GM12878 (cell line): ENCODE results near the gene ADISSP. TPM values are rescaled to one million over a fixed set of nuclear protein-coding genes. Genes with fewer than 3 reads are reported as not detected.

Source experiments
- ATAC-seq: fragments of 200-7000 bp; cut with Tn5 transposase; 3 replicates; pipeline ENCODE4 v1.9.1; 2020; ENCODE audit warnings: mild to moderate bottlenecking, moderate library complexity
- BruUV-seq: library from RNA; stranded (reverse); fragments of 400-500 nt; replicated peaks from 2 replicates; lab custom pipeline; 2021; lab: Mats Ljungman, UMichigan
- CTCF ChIA-PET: fragments of 300-600 bp; sonication (Branson Sonifier 250); formaldehyde crosslinking; extraction: SDS; loops from one replicate; lab custom pipeline; 2021; ENCODE audit warnings: inconsistent platforms; lab: Yijun Ruan, JAX
- POLR2A ChIA-PET: fragments of 350-600 bp; formaldehyde crosslinking; extraction: SDS; loops from one replicate; lab custom pipeline; 2021; ENCODE audit warnings: inconsistent platforms; lab: Charles Lee
- RAD21 ChIA-PET: fragments of 300-600 bp; sonication (Branson Sonifier 250); formaldehyde crosslinking; loops from one replicate; lab custom pipeline; 2023; ENCODE audit warnings: antibody characterized with exemption; ENCODE audit not compliant: unreplicated experiment; lab: Charles Lee
- SMC1A ChIA-PET: fragments of 300-600 bp; sonication (Branson Sonifier 250); formaldehyde crosslinking; loops from one replicate; lab custom pipeline; 2023; ENCODE audit not compliant: unreplicated experiment, uncharacterized antibody; lab: Charles Lee
- DNase-seq: peaks from one replicate; pipeline ENCODE4 v3.0.0-alpha.2; 2011; ENCODE audit warnings: low read depth, low spot score
- FAIRE-seq: peaks from 3 replicates; lab custom pipeline; 2011; peaks lifted over from hg19 to GRCh38; lab: Jason Lieb, UNC
- H2AFZ ChIP-seq: 2 replicates; pipeline ENCODE4 v1.6.0; 2011; ENCODE audit warnings: low read depth, low read length, control low read depth; ENCODE audit not compliant: control insufficient read depth
- H3K27ac ChIP-seq: 2 replicates; pipeline ENCODE4 v1.5.1; 2011; ENCODE audit warnings: control low read depth; ENCODE audit not compliant: control insufficient read depth, insufficient read depth
- H3K27me3 ChIP-seq, 2 experiments: replicated peaks in 1 of 2; 2 replicates each; pipeline versions ENCODE4 v1.6.0 to v1.6.1; 2011; ENCODE audit warnings: low read length in 1 of 2; ENCODE audit not compliant: control insufficient read depth in 2 of 2, insufficient read depth in 2 of 2
- H3K36me3 ChIP-seq, 2 experiments: 2 replicates each; pipeline ENCODE4 v1.5.1; 2011; ENCODE audit warnings: low read length in 1 of 2; ENCODE audit not compliant: control insufficient read depth in 2 of 2, insufficient read depth in 2 of 2
- H3K4me1 ChIP-seq: 2 replicates; pipeline ENCODE4 v1.6.1; 2011; ENCODE audit warnings: mild to moderate bottlenecking, low read length, moderate library complexity, mixed read lengths; ENCODE audit not compliant: control insufficient read depth, insufficient read depth
- H3K4me2 ChIP-seq: 2 replicates; pipeline ENCODE4 v1.6.0; 2011; ENCODE audit warnings: control low read depth; ENCODE audit not compliant: control insufficient read depth, insufficient read depth
- H3K4me3 ChIP-seq: fragments of 200-600 bp; sonication (generic); 2 replicates; pipeline ENCODE4 v1.5.1; 2016
- H3K79me2 ChIP-seq: 2 replicates; pipeline ENCODE4 v1.6.0; 2011; ENCODE audit warnings: low read length; ENCODE audit not compliant: control insufficient read depth, insufficient read depth
- H3K9ac ChIP-seq: 2 replicates; pipeline ENCODE4 v1.8.0; 2011; ENCODE audit warnings: low read length, control low read depth, mixed read lengths; ENCODE audit not compliant: control insufficient read depth, insufficient read depth
- H3K9me3 ChIP-seq: replicated peaks from 3 replicates; pipeline ENCODE4 v1.5.1; 2011; ENCODE audit warnings: mild to moderate bottlenecking, low read length; ENCODE audit not compliant: control insufficient read depth, insufficient read depth
- H4K20me1 ChIP-seq: 2 replicates; pipeline ENCODE4 v1.6.0; 2011; ENCODE audit not compliant: control insufficient read depth, insufficient read depth
- ASH2L ChIP-seq: fragments of 300-600, 200-600 bp; sonication (generic); IDR thresholded peaks from 2 replicates; pipeline ENCODE4 v1.6.1; 2017; ENCODE audit warnings: low read depth, mild to moderate bottlenecking, borderline replicate concordance
- GATAD2B ChIP-seq: fragments of 450-650 bp; conservative IDR thresholded peaks from 2 replicates; pipeline ENCODE4 v1.6.1; 2017; ENCODE audit warnings: low read depth, mild to moderate bottlenecking, moderate library complexity
- IRF4 ChIP-seq: IDR thresholded peaks from 2 replicates; pipeline ENCODE4 v1.6.1; 2011; ENCODE audit warnings: low read depth, low read length
- NFIC ChIP-seq: IDR thresholded peaks from 2 replicates; pipeline ENCODE4 v1.6.1; 2012; ENCODE audit warnings: low read depth, mild to moderate bottlenecking, inconsistent platforms, low read length, moderate library complexity
- PML ChIP-seq: IDR thresholded peaks from 2 replicates; pipeline ENCODE4 v1.6.1; 2012; ENCODE audit warnings: low read length, inconsistent platforms
- POU2F2 ChIP-seq: IDR thresholded peaks from 3 replicates; pipeline ENCODE4 v1.6.1; 2011; ENCODE audit warnings: low read depth, mild to moderate bottlenecking, low read length, borderline replicate concordance
- SMAD1 ChIP-seq: fragments of 450-650 bp; IDR thresholded peaks from 2 replicates; pipeline ENCODE4 v1.6.1; 2018; ENCODE audit warnings: mild to moderate bottlenecking, low read depth; ENCODE audit not compliant: partially characterized antibody
- TBL1XR1 ChIP-seq: IDR thresholded peaks from 2 replicates; pipeline ENCODE4 v1.6.1; 2012; ENCODE audit warnings: low read depth, low read length, improper control_type of control experiment
- WRNIP1 ChIP-seq: IDR thresholded peaks from 2 replicates; pipeline ENCODE4 v1.6.1; 2011; ENCODE audit warnings: low read depth, low read length, improper control_type of control experiment, borderline replicate concordance
- ZNF217 ChIP-seq: fragments of 450-650 bp; IDR thresholded peaks from 2 replicates; pipeline ENCODE4 v1.6.1; 2017; ENCODE audit warnings: antibody characterized with exemption, mild to moderate bottlenecking
- WGBS: methylation state at CpG from one replicate; pipeline ENCODE4 v1.1.6; 2016; ENCODE audit warnings: low lambda C conversion rate; ENCODE audit not compliant: insufficient replicate concordance, insufficient coverage; ENCODE audit errors: missing lambda C conversion rate; 5-methylcytosine and 5-hydroxymethylcytosine counted together
- in situ Hi-C: fragments of 300-500 bp; cut with MboI; formaldehyde crosslinking; loops from 9 replicates; pipeline ENCODE4 v1.14.3; 2018; ENCODE audit warnings: mixed read lengths
- intact Hi-C: fragments of 100-400 bp; cut with micrococcal nuclease; formaldehyde crosslinking; loops from one replicate; pipeline ENCODE4 v1.14.2; 2022; ENCODE audit not compliant: unreplicated experiment
- polyA plus RNA-seq, 11 experiments: library from polyadenylated mRNA; depleted of rRNA in 4 of 11; unstranded in 6 of 11; stranded (reverse) in 5 of 11; fragments of >200 nt; fragmentation: Nextera tagmentation in 4 of 11; fragmentation: Illumina TruSeq in 1 of 11; extraction: Ambion mirVana in 4 of 11; extraction: Trizol in 1 of 11; gene quantifications; 1 replicate in 1 of 11; 2 replicates in 10 of 11; pipeline versions ENCODE4 v1.2.1 to v1.2.3, GENCODE V29; 2011 to 2016; ENCODE audit warnings: inconsistent platforms in 2 of 11, missing spikeins in 2 of 11, low read depth in 1 of 11
- total RNA-seq, 4 experiments: library from RNA; depleted of rRNA in 3 of 4; stranded (reverse); fragments of >200 nt in 3 of 4; fragmentation: Illumina TruSeq in 1 of 4; extraction: Trizol in 1 of 4; gene quantifications; 2 replicates each; pipeline versions ENCODE4 v1.2.1 to v1.2.3, GENCODE V29; 2013 to 2021
- TF ChIP-seq, protein P1 (sequence below): fragments of 450-650 bp; formaldehyde crosslinking; IDR thresholded peaks from 2 replicates; pipeline ENCODE4 v1.5.0; 2022; ENCODE audit warnings: mild to moderate bottlenecking, missing genetic modification characterization
- TF ChIP-seq, protein P2 (sequence below): fragments of 450-650 bp; IDR thresholded peaks from 2 replicates; pipeline ENCODE4 v1.6.1; 2014; ENCODE audit warnings: mild to moderate bottlenecking

The ADISSP gene
- total and polyA plus RNA-seq, 10 of the 15 experiments (the other 5 are each of a cell fraction or from before 2014, with no cell fraction given), result 0.80 to 96.3 (median 38.6) TPM

DNA sequence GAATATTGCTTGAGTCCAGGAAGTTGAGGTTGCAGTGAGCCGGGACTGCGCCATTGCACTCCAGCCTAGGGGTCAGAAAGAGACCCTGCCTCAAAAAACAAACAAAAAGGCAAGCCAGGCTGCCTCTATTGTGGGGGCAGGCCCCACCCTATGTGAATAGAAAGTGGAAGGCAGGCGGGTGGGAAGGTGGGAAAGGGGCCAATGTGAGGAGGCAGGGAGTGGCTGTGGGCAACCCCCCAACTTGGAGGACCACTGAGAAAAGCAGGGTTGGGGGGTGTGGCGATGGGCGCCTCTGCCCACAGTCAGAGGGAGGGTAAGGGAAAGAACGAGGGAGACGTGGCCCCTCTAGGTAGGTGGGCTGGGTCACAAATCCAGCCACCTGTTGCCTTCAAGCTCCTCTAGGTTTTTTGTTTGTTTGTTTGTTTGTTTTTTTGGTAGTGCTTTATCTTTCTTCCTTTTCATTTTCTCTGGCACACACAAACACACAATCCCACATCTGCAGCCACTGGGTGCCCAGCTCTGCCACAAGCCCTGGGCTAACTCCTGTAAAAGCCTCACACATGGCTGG, 47.5 kb upstream of the ADISSP start:
- ATAC-seq (no peak), FAIRE-seq (no peak), DNase-seq (no peak)
- SMC1A ChIA-PET, result interaction anchor here (1.2 kb wide), 1 partner anchor 17 kb away, joined by 3 read pairs; no protein-coding TSS in a partner anchor
- POLR2A ChIA-PET, result no interaction called here
- RAD21 ChIA-PET, result no interaction called here
- Histone ChIP-seq H3K4me2 (no peak overlapping the region), H3K9ac (no peak overlapping the region), H3K79me2 (no peaks in the 10 kb centered on the region), H2AFZ (no peak overlapping the region), H3K36me3 (no peaks in the 10 kb centered on the region), H4K20me1 (no peaks in the 10 kb centered on the region), H3K4me1 (peaks cover 14% of the 10 kb centered on the region), H3K9me3 (no peaks in the 10 kb centered on the region), H3K27ac (no peak overlapping the region), H3K27me3 (no peaks in the 10 kb centered on the region), H3K4me3 (no peak overlapping the region)
- intact Hi-C loops (no loop called here), in situ Hi-C loops (no loop called here)
- 47% methylated on average over 7 of the region's 7 CpGs for WGBS
- CTCF ChIA-PET, result interaction anchor here (1.2 to 2.1 kb wide), 2 partner anchors 28 to 47 kb away, joined by 3 to 7 read pairs; partner anchors contain the start of gene ADISSP
- TF ChIP-seq PML (no peak), NFIC (no peak), TBL1XR1 (no peak), WRNIP1 (no peak), GATAD2B (no peak), POU2F2 (no peak), ZNF217 (no peak), ASH2L (no peak), IRF4 (no peak), SMAD1 (no peak)
- TF ChIP-seq, protein P1, sequence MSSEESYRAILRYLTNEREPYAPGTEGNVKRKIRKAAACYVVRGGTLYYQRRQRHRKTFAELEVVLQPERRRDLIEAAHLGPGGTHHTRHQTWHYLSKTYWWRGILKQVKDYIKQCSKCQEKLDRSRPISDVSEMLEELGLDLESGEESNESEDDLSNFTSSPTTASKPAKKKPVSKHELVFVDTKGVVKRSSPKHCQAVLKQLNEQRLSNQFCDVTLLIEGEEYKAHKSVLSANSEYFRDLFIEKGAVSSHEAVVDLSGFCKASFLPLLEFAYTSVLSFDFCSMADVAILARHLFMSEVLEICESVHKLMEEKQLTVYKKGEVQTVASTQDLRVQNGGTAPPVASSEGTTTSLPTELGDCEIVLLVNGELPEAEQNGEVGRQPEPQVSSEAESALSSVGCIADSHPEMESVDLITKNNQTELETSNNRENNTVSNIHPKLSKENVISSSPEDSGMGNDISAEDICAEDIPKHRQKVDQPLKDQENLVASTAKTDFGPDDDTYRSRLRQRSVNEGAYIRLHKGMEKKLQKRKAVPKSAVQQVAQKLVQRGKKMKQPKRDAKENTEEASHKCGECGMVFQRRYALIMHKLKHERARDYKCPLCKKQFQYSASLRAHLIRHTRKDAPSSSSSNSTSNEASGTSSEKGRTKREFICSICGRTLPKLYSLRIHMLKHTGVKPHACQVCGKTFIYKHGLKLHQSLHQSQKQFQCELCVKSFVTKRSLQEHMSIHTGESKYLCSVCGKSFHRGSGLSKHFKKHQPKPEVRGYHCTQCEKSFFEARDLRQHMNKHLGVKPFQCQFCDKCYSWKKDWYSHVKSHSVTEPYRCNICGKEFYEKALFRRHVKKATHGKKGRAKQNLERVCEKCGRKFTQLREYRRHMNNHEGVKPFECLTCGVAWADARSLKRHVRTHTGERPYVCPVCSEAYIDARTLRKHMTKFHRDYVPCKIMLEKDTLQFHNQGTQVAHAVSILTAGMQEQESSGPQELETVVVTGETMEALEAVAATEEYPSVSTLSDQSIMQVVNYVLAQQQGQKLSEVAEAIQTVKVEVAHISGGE, result no peak
- TF ChIP-seq, protein P2, sequence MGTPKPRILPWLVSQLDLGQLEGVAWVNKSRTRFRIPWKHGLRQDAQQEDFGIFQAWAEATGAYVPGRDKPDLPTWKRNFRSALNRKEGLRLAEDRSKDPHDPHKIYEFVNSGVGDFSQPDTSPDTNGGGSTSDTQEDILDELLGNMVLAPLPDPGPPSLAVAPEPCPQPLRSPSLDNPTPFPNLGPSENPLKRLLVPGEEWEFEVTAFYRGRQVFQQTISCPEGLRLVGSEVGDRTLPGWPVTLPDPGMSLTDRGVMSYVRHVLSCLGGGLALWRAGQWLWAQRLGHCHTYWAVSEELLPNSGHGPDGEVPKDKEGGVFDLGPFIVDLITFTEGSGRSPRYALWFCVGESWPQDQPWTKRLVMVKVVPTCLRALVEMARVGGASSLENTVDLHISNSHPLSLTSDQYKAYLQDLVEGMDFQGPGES, result no peak
- BruUV-seq, result no TSS peak
